NCI-H748 (cell line): ENCODE data around the gene FARP1.
"Not testable (repeated sequence)": the region's sequence is repeated elsewhere in the genome, so short reads cannot be mapped to it uniquely, and the experiment has no call there.

Experiments used
- DNase-seq: peaks from one replicate; lab custom pipeline; 2025; ENCODE audit not compliant: unreplicated experiment; lab: John Stamatoyannopoulos, UW

FARP1 gene

GRCh38 chr13:98411617-98412265 is 268.8 kb downstream of the FARP1 start:
- no peak for DNase-seq

- not testable (repeated sequence) for DNase-seq
Observed at GRCh38 chr13:98413278-98413677, 270.4 kb downstream of the FARP1 start.

- DNase-seq: peak; percentile 11
Observed at GRCh38 chr13:98413796-98414195, 270.9 kb downstream of the FARP1 start.

GRCh38 chr13:98415326-98416070 is 272.6 kb downstream of the FARP1 start:
- DNase-seq: peak; percentile 42

GRCh38 chr13:98416408-98416807 is 273.5 kb downstream of the FARP1 start:
- DNase-seq: peak; percentile 98

- peak; percentile 76 for DNase-seq
Observed at GRCh38 chr13:98419786-98420553, 277.1 kb downstream of the FARP1 start.

- DNase-seq: no peak
Observed at GRCh38 chr13:98420554-98421175, 277.8 kb downstream of the FARP1 start.

- DNase-seq: no peak
Observed at GRCh38 chr13:98422046-98422445, 279.2 kb downstream of the FARP1 start.

GRCh38 chr13:98423417-98423816 is 280.5 kb downstream of the FARP1 start:
- DNase-seq: no peak

- DNase-seq: no peak
Observed at GRCh38 chr13:98427331-98427995, 284.6 kb downstream of the FARP1 start.

- DNase-seq: no peak
Observed at GRCh38 chr13:98428256-98428966, 285.5 kb downstream of the FARP1 start.

- no peak for DNase-seq
Observed at GRCh38 chr13:98429081-98429480, 286.2 kb downstream of the FARP1 start.

GRCh38 chr13:98429531-98429930 is 286.6 kb downstream of the FARP1 start:
- no peak for DNase-seq

GRCh38 chr13:98429977-98430736 is 287.3 kb downstream of the FARP1 start:
- DNase-seq: peak; percentile 43

- no peak for DNase-seq
Observed at GRCh38 chr13:98432638-98433037, 289.7 kb downstream of the FARP1 start.

- DNase-seq: no peak
Observed at GRCh38 chr13:98433654-98434053, 290.8 kb downstream of the FARP1 start.

- DNase-seq: no peak
Observed at GRCh38 chr13:98434060-98434459, 291.2 kb downstream of the FARP1 start.

GRCh38 chr13:98435376-98435775 is 292.5 kb downstream of the FARP1 start:
- DNase-seq: no peak

GRCh38 chr13:98436233-98436910 is 293.5 kb downstream of the FARP1 start:
- no peak for DNase-seq
